B cell (primary cell): ENCODE data around the gene TTLL6. TPM values are rescaled to one million over a fixed set of nuclear protein-coding genes. Genes with fewer than 3 reads are reported as not detected.
A peak's percentile ranks its signal among the peaks of the same experiment; 100 is the strongest.

Source experiments
- ATAC-seq: fragments of 200-7000 bp; cut with Tn5 transposase; one replicate; pipeline ENCODE4 v1.10.0; 2021; ENCODE audit warnings: low read depth, mild to moderate bottlenecking, moderate number of reproducible peaks, moderate library complexity
- CTCF ChIA-PET: fragments of 350-600 bp; sonication (Branson Sonifier 250); formaldehyde crosslinking; loops from one replicate; lab custom pipeline; 2021; ENCODE audit warnings: antibody characterized with exemption, inconsistent platforms; lab: Charles Lee
- POLR2A ChIA-PET: fragments of 350-600 bp; sonication (Branson Sonifier 250); formaldehyde crosslinking; loops from one replicate; lab custom pipeline; 2021; ENCODE audit warnings: antibody characterized with exemption; lab: Charles Lee
- DNase-seq: peaks from one replicate; pipeline ENCODE4 v3.0.0; 2013
- H2AFZ ChIP-seq: 2 replicates; pipeline ENCODE4 v1.6.1; 2012; ENCODE audit warnings: mild to moderate bottlenecking, low read depth, low read length; ENCODE audit not compliant: insufficient read depth, poor library complexity, severe bottlenecking
- H3K27ac ChIP-seq, 2 donors: 1 replicate in 1 of 2; 2 replicates in 1 of 2; pipeline ENCODE4 v1.5.1; 2012 to 2013; ENCODE audit warnings: low read length in 2 of 2, mild to moderate bottlenecking in 2 of 2, moderate library complexity in 1 of 2
- H3K27me3 ChIP-seq, 4 experiments: fragments of 200-600 bp in 1 of 4; sonication (generic) in 1 of 4; replicated peaks in 1 of 4; 1 replicate in 2 of 4; 2 replicates in 2 of 4; pipeline versions ENCODE4 v1.6.1 to v1.7.0; 2013 to 2016; ENCODE audit warnings: low read length in 3 of 4, mild to moderate bottlenecking in 2 of 4, mixed read lengths in 1 of 4, moderate library complexity in 1 of 4; ENCODE audit not compliant: insufficient read depth in 4 of 4, control insufficient read depth in 3 of 4; ENCODE audit errors: control extremely low read depth in 1 of 4
- H3K36me3 ChIP-seq, 2 experiments: replicated peaks in 1 of 2; 1 replicate in 1 of 2; 2 replicates in 1 of 2; pipeline versions ENCODE4 v1.6.1 to v1.7.1; 2013; ENCODE audit warnings: low read length in 1 of 2; ENCODE audit not compliant: insufficient read depth in 2 of 2, control insufficient read depth in 1 of 2; ENCODE audit errors: control extremely low read depth in 1 of 2, extremely low read depth in 1 of 2
- H3K4me1 ChIP-seq, 2 donors: fragments of 200-600 bp in 1 of 2; sonication (generic) in 1 of 2; 1 replicate in 1 of 2; 2 replicates in 1 of 2; pipeline versions ENCODE4 v1.5.1 to v1.6.1; 2013 to 2017; ENCODE audit warnings: low read length in 2 of 2; ENCODE audit not compliant: control insufficient read depth in 2 of 2, insufficient read depth in 2 of 2
- H3K4me2 ChIP-seq: replicated peaks from 2 replicates; pipeline ENCODE3; 2012; ENCODE audit warnings: mild to moderate bottlenecking, low read depth, low read length; ENCODE audit not compliant: poor library complexity, severe bottlenecking
- H3K4me3 ChIP-seq, 5 experiments: fragments of 200-600 bp in 1 of 5; sonication (generic) in 1 of 5; 1 replicate in 3 of 5; 2 replicates in 2 of 5; pipeline versions ENCODE4 v1.5.1 to v1.7.0; 2011 to 2016; ENCODE audit warnings: low read length in 4 of 5, mild to moderate bottlenecking in 4 of 5, low read depth in 2 of 5, control low read depth in 1 of 5, moderate library complexity in 1 of 5; ENCODE audit not compliant: insufficient read depth in 1 of 5; ENCODE audit errors: control extremely low read depth in 1 of 5, extremely low read depth in 1 of 5
- H3K79me2 ChIP-seq: fragments of 200-600 bp; sonication (generic); one replicate; pipeline ENCODE4 v1.6.0; 2016; ENCODE audit warnings: low read length; ENCODE audit not compliant: control insufficient read depth, insufficient read depth
- H3K9ac ChIP-seq: fragments of 200-600 bp; sonication (generic); 2 replicates; pipeline ENCODE4 v1.6.1; 2017; ENCODE audit warnings: mild to moderate bottlenecking, low read length, moderate library complexity
- H3K9me3 ChIP-seq, 3 donors: one replicate each; pipeline versions ENCODE4 v1.6.1 to v1.7.1; 2013; ENCODE audit warnings: low read length in 2 of 3; ENCODE audit not compliant: control insufficient read depth in 2 of 3, insufficient read depth in 1 of 3; ENCODE audit errors: control extremely low read depth in 1 of 3
- H4K20me1 ChIP-seq: 2 replicates; pipeline ENCODE4 v1.6.0; 2012; ENCODE audit warnings: mild to moderate bottlenecking, low read length; ENCODE audit not compliant: insufficient read depth, control insufficient read depth, poor library complexity, severe bottlenecking
- H3K27ac Mint-ChIP-seq: one replicate; pipeline ENCODE4 v1.8.0; 2021; ENCODE audit warnings: mixed read lengths
- H3K27me3 Mint-ChIP-seq: one replicate; pipeline ENCODE4 v1.8.0; 2021; ENCODE audit warnings: mixed read lengths
- H3K4me1 Mint-ChIP-seq: one replicate; pipeline ENCODE4 v1.8.0; 2021; ENCODE audit warnings: mixed read lengths
- H3K4me3 Mint-ChIP-seq: one replicate; pipeline ENCODE4 v1.8.0; 2021; ENCODE audit warnings: mixed read lengths
- H3K9me3 Mint-ChIP-seq: one replicate; pipeline ENCODE4 v1.8.0; 2022; ENCODE audit warnings: mixed read lengths; ENCODE audit not compliant: insufficient read depth
- EZH2 ChIP-seq: IDR thresholded peaks from 2 replicates; pipeline ENCODE4 v1.6.1; 2012; ENCODE audit warnings: borderline replicate concordance, low read depth, mild to moderate bottlenecking, moderate library complexity, low read length; ENCODE audit not compliant: insufficient read depth, poor library complexity, severe bottlenecking
- WGBS: methylation state at CpG from one replicate; pipeline ENCODE4 v1.1.5; 2013; ENCODE audit warnings: missing lambda C conversion rate; ENCODE audit not compliant: insufficient coverage; 5-methylcytosine and 5-hydroxymethylcytosine counted together
- intact Hi-C: fragments of 100-400 bp; cut with micrococcal nuclease; formaldehyde crosslinking; loops from one replicate; pipeline ENCODE4 v1.10.0; 2022
- polyA plus RNA-seq: library from polyadenylated mRNA; depleted of rRNA; stranded (reverse); fragments of >200 nt; gene quantifications from 2 replicates; pipeline ENCODE4 v1.2.3, GENCODE V29; 2012
- total RNA-seq, 2 donors: library from RNA; stranded (reverse); fragments of 120-200 nt in 1 of 2; gene quantifications; 1 replicate in 1 of 2; 2 replicates in 1 of 2; pipeline versions ENCODE4 v1.2.3 to v1.2.4, GENCODE V29; 2013 to 2022
- TF ChIP-seq, protein P1 (sequence below): fragments of 200-600 bp; IDR thresholded peaks from one replicate; pipeline ENCODE4 v1.8.0; 2022; ENCODE audit warnings: antibody characterized with exemption, mild to moderate bottlenecking

The TTLL6 gene
- total and polyA plus RNA-seq, 2 donors (not counting 1 experiment from before 2014, with no cell fraction given): not detected

DNA sequence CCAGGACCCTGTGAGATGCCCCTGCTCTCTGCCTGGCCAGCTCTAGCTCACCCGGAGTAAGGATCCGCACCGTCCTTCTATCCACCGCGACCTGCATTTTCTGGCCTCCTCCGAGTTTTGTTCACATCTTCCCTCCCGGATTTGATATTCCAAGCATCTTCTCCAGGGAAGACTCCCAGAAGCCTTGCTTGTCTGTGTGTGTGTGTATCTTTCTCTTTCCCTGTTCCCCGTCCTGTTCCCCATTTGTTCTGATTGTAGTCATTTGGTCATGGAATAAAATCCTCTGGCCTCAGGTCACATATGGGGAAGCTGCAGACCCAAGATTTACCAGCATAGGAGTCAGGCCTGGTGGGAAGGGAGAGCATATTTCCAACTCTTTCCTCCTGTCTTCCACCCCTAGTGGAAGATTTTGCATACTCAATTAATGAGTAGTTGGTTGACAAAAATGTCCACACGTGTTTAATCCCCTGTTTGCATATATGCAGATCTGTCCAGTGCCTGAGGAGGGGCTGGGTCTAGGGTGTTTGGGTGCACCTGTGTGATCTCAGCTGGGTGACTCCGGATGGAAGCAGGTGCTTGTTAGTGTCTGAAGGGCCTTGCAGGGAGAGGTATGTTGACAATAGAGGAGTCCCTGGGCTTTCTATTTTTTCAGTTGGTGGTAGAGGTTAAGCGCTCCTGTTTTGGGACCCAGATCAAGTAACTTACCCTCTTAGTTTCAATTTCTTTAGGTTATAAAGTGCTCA, 96.6 kb downstream of the TTLL6 start:
- Histone ChIP-seq H3K9me3 (peaks cover 2 to 73% (median 13%) of the 10 kb centered on the region in 3 donors), H3K79me2 (no peaks in the 10 kb centered on the region), H3K27me3 (peaks cover 0 to 95% (median 85%) of the 10 kb centered on the region in 4 experiments), H4K20me1 (no peaks in the 10 kb centered on the region), H3K9ac (no peak overlapping the region), H3K36me3 (no peaks in the 10 kb centered on the region), H3K4me1 (peaks cover 44 to 55% of the 10 kb centered on the region in 2 donors), H3K27ac (no peak overlapping the region), H3K4me2 (no peak overlapping the region), H2AFZ (no peak overlapping the region), H3K4me3 (no peak overlapping the region)
- ChIA-PET POLR2A (no interaction called here), CTCF (interaction anchor here (0.9 to 1.8 kb wide), 2 partner anchors 16 to 159 kb away, joined by 3 to 5 read pairs; no protein-coding TSS in a partner anchor)
- intact Hi-C loops: loop anchor here (10.0 kb wide), 1 partner anchor 274 kb away; the partner anchor contains the start of gene IGF2BP1
- Mint-ChIP-seq H3K27ac (peak overlapping the region; percentile 59), H3K4me1 (peaks cover 36% of the 10 kb centered on the region), H3K4me3 (peak overlapping the region; percentile 24), H3K27me3 (peaks cover 74% of the 10 kb centered on the region), H3K9me3 (no peaks in the 10 kb centered on the region)
- no peak for ATAC-seq
- TF ChIP-seq, protein P1, sequence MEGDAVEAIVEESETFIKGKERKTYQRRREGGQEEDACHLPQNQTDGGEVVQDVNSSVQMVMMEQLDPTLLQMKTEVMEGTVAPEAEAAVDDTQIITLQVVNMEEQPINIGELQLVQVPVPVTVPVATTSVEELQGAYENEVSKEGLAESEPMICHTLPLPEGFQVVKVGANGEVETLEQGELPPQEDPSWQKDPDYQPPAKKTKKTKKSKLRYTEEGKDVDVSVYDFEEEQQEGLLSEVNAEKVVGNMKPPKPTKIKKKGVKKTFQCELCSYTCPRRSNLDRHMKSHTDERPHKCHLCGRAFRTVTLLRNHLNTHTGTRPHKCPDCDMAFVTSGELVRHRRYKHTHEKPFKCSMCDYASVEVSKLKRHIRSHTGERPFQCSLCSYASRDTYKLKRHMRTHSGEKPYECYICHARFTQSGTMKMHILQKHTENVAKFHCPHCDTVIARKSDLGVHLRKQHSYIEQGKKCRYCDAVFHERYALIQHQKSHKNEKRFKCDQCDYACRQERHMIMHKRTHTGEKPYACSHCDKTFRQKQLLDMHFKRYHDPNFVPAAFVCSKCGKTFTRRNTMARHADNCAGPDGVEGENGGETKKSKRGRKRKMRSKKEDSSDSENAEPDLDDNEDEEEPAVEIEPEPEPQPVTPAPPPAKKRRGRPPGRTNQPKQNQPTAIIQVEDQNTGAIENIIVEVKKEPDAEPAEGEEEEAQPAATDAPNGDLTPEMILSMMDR: no peak
- no peak for TF ChIP-seq EZH2
- WGBS: 21% methylated on average over 7 of the region's 11 CpGs
- peak; percentile 14 for DNase-seq
